H1 (cell line): ENCODE data around the gene EPB41L4B. TPM values are rescaled to one million over a fixed set of nuclear protein-coding genes. Genes with fewer than 3 reads are reported as not detected.

Experiments
- RXRA ChIP-seq: IDR thresholded peaks from 2 replicates; pipeline ENCODE4 v1.6.1; 2011; ENCODE audit warnings: low read depth, mild to moderate bottlenecking, low read length, moderate library complexity; ENCODE audit not compliant: insufficient read depth
- polyA plus RNA-seq, 7 experiments: library from polyadenylated mRNA; depleted of rRNA in 3 of 7; stranded (reverse) in 5 of 7; unstranded in 2 of 7; fragments of >200 nt in 5 of 7; fragments of 200-250 nt in 2 of 7; gene quantifications; 1 replicate in 5 of 7; 2 replicates in 1 of 7; 4 replicates in 1 of 7; pipeline versions ENCODE4 v1.2.1 to v1.2.3, GENCODE V29; 2011 to 2013; ENCODE audit warnings: missing spikeins in 2 of 7, mixed read lengths in 2 of 7
- total RNA-seq: library from RNA; stranded (reverse); fragmentation: NEBNext Ultra II Directional; extraction: Animal tissue kit (Norgen Biotek cat#: 25700); gene quantifications from 2 replicates; pipeline ENCODE4 v1.2.1, GENCODE V29; 2021
- TF ChIP-seq, protein P1 (sequence below): IDR thresholded peaks from 2 replicates; pipeline ENCODE4 v1.6.1; 2012; ENCODE audit warnings: inconsistent platforms

EPB41L4B gene
- total and polyA plus RNA-seq, 2 of the 8 experiments (the other 6 are each of a cell fraction or from before 2014, with no cell fraction given), result 11.9 to 25.0 TPM

DNA sequence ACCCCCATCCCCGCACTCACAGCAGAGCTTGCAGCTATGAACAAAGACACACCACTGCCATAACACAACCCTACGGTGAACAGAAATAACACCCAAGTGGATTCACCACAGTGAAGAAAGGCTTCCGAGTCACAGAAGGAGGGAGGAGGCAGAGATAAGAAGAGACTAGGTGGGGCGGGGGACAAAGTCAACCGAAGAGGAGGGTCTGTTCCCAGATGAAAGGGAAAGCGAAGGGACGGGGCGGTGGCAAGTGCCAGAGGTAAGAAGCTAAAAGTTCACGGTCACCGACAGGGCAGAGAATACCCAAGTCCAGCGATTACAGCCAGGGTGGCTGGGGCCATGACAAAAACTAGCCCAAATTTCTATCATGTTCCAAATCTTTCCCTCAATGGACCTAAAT, 21.0 kb downstream of the EPB41L4B start (continued):
- TF ChIP-seq, protein P1, sequence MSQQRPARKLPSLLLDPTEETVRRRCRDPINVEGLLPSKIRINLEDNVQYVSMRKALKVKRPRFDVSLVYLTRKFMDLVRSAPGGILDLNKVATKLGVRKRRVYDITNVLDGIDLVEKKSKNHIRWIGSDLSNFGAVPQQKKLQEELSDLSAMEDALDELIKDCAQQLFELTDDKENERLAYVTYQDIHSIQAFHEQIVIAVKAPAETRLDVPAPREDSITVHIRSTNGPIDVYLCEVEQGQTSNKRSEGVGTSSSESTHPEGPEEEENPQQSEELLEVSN, result no peak
- no peak for TF ChIP-seq RXRA
